GM18909 (cell line): Measurements from ENCODE around the gene DYNLT2.
"Not testable (repeated sequence)": the region's sequence is repeated elsewhere in the genome, so short reads cannot be mapped to it uniquely, and the experiment has no call there.

ENCODE experiments used
- ATAC-seq: cut with Tn5 transposase; IDR thresholded peaks from one replicate; pipeline ENCODE4 v1.9.1; 2021; ENCODE audit warnings: mild to moderate bottlenecking; ENCODE audit not compliant: unreplicated experiment, poor library complexity

The DYNLT2 gene

DNA sequence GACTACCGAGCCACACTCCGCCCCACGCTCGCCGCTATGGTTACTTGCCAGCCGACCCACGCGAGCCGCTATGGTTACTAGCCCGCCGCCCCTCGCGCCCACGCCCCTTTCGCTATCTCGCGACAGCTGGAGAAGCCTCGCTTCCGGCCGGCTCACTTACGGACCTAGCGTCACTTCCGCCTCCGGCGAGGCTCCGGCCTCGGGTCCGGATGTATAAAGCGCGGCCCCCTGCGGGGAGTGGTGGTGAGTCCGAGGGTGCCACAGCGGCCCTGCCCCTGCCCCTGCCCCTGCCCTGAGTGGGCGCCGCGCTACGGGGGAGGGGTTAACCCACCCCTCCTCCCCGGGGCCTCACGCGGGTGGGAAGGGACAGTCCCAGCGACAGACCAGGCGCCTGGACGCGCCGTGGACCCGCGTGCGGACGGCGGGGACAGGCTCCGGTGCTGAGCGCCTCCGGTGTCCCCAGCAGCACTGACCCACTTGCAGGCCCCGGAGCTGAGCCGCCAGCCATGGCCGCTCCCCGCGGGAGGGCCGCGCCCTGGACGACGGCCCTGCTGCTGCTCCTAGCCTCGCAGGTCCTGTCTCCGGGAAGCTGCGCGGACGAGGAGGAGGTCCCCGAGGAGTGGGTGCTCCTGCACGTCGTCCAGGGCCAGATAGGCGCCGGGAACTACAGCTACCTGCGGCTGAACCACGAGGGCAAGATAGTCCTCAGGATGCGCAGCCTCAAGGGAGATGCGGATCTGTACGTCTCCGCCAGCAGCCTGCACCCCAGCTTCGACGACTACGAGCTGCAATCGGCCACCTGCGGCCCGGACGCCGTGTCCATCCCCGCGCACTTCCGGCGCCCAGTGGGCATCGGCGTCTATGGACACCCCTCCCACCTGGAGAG lies 49.2 kb downstream of the DYNLT2 start, which contains the start of the genes C6orf120 and WDR27:
C6orf120 (plus strand) TSS at position 173 of the 886 bp plus-strand sequence; CDS start at position 507, 334 bp downstream.
WDR27 (minus strand) TSS at position 76 of the 886 bp plus-strand sequence. CDS start 13,024 bp downstream, outside the sequence.
- ATAC-seq, result peak; percentile 96

DNA sequence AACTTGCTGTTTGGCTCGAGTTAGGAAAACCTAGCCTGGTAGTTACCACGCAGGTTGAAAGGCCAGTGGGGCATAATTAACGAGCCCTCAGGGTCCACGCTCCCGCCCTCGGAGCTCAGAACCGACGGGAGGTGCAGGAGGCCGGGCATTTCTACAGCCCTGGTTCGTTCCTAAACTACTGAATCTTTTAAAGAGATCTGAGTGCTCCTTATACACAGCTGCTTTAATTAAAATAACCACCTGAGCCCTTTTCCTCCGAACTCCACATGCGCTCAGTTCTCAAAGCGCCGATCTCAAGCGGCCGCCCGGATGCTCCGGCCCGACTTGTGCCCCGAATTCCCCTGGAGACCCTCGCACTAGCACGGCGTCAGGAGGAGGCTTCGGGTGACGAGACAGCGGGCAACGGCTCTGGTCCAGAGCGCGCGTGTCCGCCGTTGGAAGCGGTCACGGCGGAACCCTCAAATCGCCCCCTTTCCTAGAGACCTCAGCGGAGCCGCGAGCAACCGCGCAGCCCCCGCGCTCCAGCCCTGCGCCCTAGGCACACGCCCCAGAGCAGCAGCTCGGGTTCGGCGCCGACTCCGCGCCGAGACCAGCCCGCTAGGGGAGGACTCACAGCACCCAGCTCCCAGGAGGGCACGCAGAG lies 49.9 kb downstream of the DYNLT2 start:
- peak; percentile 3 for ATAC-seq

DNA sequence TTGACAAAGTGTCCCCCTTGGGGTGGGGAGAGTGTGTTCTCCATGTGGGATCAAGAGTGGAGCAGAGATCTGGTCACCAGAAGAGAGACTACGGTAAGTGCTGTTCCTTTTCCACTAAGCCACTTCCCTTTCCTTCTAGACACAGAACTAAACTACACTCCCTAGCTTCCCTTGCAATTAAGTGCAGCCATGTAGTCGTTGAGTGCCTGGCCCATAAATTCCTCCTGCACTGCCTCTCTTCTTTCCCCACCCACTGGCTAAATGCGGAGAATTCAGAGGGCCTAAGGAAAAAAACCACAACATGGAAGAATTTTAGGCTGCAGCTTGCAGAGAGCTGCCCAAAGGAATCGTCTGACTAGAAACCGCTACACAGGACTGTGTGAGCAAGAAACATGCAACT lies 51.1 kb downstream of the DYNLT2 start:
- no peak for ATAC-seq

DNA sequence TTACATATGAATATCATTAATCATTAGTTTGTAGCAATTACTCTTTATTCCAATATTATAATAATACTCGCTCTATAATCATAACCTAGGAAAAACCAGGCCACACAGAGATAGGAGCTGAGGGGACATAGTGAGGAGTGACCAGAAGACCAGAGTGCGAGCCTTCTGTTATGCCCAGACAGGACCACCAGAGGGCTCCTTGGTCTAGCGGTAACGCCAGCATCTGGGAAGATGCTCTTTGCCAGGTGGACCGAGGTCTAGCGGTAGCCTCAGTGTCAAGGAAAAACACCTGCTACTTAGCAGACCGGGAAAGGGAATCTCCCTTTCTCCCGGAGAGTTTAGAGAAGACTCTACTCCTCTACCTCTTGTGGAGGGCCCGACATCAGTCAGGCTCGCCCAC lies 54.3 kb downstream of the DYNLT2 start:
- not testable (repeated sequence) for ATAC-seq

DNA sequence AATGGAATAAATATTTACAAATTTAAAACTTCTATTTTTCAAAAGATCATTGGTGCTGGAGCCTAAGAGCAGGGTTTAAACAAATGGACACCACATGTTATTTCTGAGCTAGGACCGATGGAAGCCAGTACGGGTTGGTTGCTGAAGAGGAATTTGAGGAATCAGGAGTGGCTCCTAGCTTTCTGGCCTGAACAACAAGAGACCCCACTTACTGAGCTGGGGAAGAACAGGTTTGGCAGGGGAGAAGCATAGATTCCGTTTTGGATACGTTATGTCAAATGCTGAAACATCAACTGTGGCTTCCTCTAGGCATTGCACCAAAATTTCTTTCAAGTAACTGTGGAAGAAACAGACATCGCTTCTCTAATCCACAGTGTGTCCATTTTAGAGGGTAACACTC lies 56.2 kb downstream of the DYNLT2 start:
- ATAC-seq, result no peak

DNA sequence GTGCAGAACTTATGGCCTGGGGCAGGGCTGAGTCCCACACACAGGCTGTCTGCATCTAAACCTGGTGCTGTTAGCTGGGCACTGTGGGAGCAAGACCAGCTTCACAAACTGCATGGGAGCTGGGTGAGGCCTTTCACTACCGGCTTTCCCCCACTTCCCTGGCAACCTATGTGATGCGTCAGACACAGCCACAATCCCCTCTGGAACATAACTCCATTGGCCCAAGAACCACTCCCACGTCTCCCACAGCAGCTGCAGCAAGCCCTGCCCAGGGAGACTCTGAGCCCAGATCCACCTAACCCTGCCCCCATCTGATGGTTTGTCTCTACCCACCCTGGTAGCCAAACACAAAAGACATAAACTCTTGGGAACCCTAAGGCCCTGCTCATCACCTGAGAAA lies 58.9 kb downstream of the DYNLT2 start:
- ATAC-seq, result no peak

DNA sequence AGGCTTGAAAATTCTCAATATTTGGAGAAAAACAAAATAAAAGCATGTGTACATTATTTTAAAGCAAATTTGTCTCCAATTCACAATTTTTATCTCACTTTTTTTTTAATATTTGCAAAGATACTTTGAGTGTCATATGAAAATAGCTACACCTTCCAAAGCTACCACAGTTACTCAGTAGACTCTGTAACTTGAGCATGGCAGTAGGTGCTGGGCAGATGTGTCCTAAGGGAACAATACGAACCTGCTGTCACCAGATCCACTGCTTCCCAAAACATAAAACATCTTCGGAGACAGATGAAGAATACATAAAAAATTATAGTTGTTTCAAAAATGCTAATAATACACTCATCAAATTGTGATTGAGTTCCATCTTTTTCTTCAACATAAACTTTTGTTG lies 60.1 kb downstream of the DYNLT2 start:
- no peak for ATAC-seq
